Stimulated activated naive CD8-positive, alpha-beta T cell treated with anti-CD3 and anti-CD28 coated beads, Interleukin-15, Interleukin-2, amounts not matched to agents 100 ng/mL and 50 ng/mL, for 24 hours (primary cell): ENCODE results near the gene CNTN5.
"Not testable (repeated sequence)": the region's sequence is repeated elsewhere in the genome, so short reads cannot be mapped to it uniquely, and the experiment has no call there.

Source experiments
- H3K27ac Mint-ChIP-seq: one replicate; pipeline ENCODE4 v1.8.0; 2021; ENCODE audit warnings: mild to moderate bottlenecking, mixed read lengths
- H3K27me3 Mint-ChIP-seq: one replicate; pipeline ENCODE4 v1.8.0; 2021; ENCODE audit warnings: mixed read lengths
- H3K36me3 Mint-ChIP-seq: one replicate; pipeline ENCODE4 v1.8.0; 2021; ENCODE audit warnings: low read depth, mixed read lengths
- H3K4me1 Mint-ChIP-seq: one replicate; pipeline ENCODE4 v1.8.0; 2021; ENCODE audit warnings: low read depth, mixed read lengths
- H3K4me3 Mint-ChIP-seq: one replicate; pipeline ENCODE4 v1.8.0; 2021; ENCODE audit warnings: mild to moderate bottlenecking, mixed read lengths
- H3K9me3 Mint-ChIP-seq: one replicate; pipeline ENCODE4 v1.8.0; 2021; ENCODE audit warnings: mixed read lengths

CNTN5 gene

GRCh38 chr11:99277281-99277680, 256.5 kb downstream of the CNTN5 start:
- no peaks in the 10 kb centered on the region for H3K36me3 Mint-ChIP-seq
- no peak overlapping the region for H3K27ac Mint-ChIP-seq
- H3K27me3 Mint-ChIP-seq = no peaks in the 10 kb centered on the region
- H3K9me3 Mint-ChIP-seq = peaks cover 3% of the 10 kb centered on the region
- H3K4me3 Mint-ChIP-seq = no peak overlapping the region
- H3K4me1 Mint-ChIP-seq = no peaks in the 10 kb centered on the region

GRCh38 chr11:99279266-99279665, 258.5 kb downstream of the CNTN5 start:
- Mint-ChIP-seq H3K9me3 (peaks cover 3% of the 10 kb centered on the region), H3K36me3 (no peaks in the 10 kb centered on the region), H3K4me3 (no peak overlapping the region), H3K4me1 (no peaks in the 10 kb centered on the region), H3K27ac (no peak overlapping the region), H3K27me3 (no peaks in the 10 kb centered on the region)

GRCh38 chr11:99281331-99281730, 260.6 kb downstream of the CNTN5 start:
- H3K27me3 Mint-ChIP-seq = no peaks in the 10 kb centered on the region
- H3K4me1 Mint-ChIP-seq = no peaks in the 10 kb centered on the region
- H3K36me3 Mint-ChIP-seq = no peaks in the 10 kb centered on the region
- H3K9me3 Mint-ChIP-seq = peaks cover 9% of the 10 kb centered on the region
- no peak overlapping the region for H3K4me3 Mint-ChIP-seq
- no peak overlapping the region for H3K27ac Mint-ChIP-seq

- H3K36me3 Mint-ChIP-seq, H3K4me1 Mint-ChIP-seq, H3K4me3 Mint-ChIP-seq, H3K27ac Mint-ChIP-seq, H3K27me3 Mint-ChIP-seq: not testable (repeated sequence)
- H3K9me3 Mint-ChIP-seq = peaks cover 15% of the 10 kb centered on the region
Observed at GRCh38 chr11:99297925-99298324, 277.2 kb downstream of the CNTN5 start.

GRCh38 chr11:99307510-99308088, 286.9 kb downstream of the CNTN5 start:
- Mint-ChIP-seq H3K9me3 (no peaks in the 10 kb centered on the region), H3K4me1 (no peaks in the 10 kb centered on the region), H3K4me3 (no peak overlapping the region), H3K27ac (no peak overlapping the region), H3K36me3 (no peaks in the 10 kb centered on the region), H3K27me3 (no peaks in the 10 kb centered on the region)

- Mint-ChIP-seq H3K4me3 (no peak overlapping the region), H3K27ac (no peak overlapping the region), H3K4me1 (no peaks in the 10 kb centered on the region), H3K9me3 (peaks cover 4% of the 10 kb centered on the region), H3K36me3 (no peaks in the 10 kb centered on the region), H3K27me3 (no peaks in the 10 kb centered on the region)
Observed at GRCh38 chr11:99311870-99312269, 291.1 kb downstream of the CNTN5 start.

GRCh38 chr11:99316776-99317520, 296.2 kb downstream of the CNTN5 start:
- Mint-ChIP-seq H3K9me3 (peaks cover 10% of the 10 kb centered on the region), H3K4me1 (no peaks in the 10 kb centered on the region), H3K27ac (no peak overlapping the region), H3K36me3 (no peaks in the 10 kb centered on the region), H3K4me3 (no peak overlapping the region), H3K27me3 (no peaks in the 10 kb centered on the region)

GRCh38 chr11:99320769-99321290, 300.1 kb downstream of the CNTN5 start:
- Mint-ChIP-seq H3K4me1 (no peaks in the 10 kb centered on the region), H3K9me3 (peaks cover 6% of the 10 kb centered on the region)

GRCh38 chr11:99325847-99326246, 305.1 kb downstream of the CNTN5 start:
- Mint-ChIP-seq H3K4me3 (no peak overlapping the region), H3K36me3 (no peaks in the 10 kb centered on the region)

More at GRCh38 chr11:99320769-99321290, 300.1 kb downstream of the CNTN5 start:
- H3K36me3 Mint-ChIP-seq = no peaks in the 10 kb centered on the region
- H3K27ac Mint-ChIP-seq = no peak overlapping the region
- H3K27me3 Mint-ChIP-seq = no peaks in the 10 kb centered on the region
- H3K4me3 Mint-ChIP-seq = no peak overlapping the region

GRCh38 chr11:99327066-99327465, 306.3 kb downstream of the CNTN5 start:
- Mint-ChIP-seq H3K36me3 (no peaks in the 10 kb centered on the region), H3K4me3 (no peak overlapping the region), H3K27me3 (no peaks in the 10 kb centered on the region), H3K9me3 (no peaks in the 10 kb centered on the region), H3K27ac (no peak overlapping the region), H3K4me1 (no peaks in the 10 kb centered on the region)

More at GRCh38 chr11:99325847-99326246, 305.1 kb downstream of the CNTN5 start:
- no peak overlapping the region for H3K27ac Mint-ChIP-seq
- H3K9me3 Mint-ChIP-seq = peaks cover 3% of the 10 kb centered on the region
- H3K27me3 Mint-ChIP-seq = no peaks in the 10 kb centered on the region
- no peaks in the 10 kb centered on the region for H3K4me1 Mint-ChIP-seq

GRCh38 chr11:99327527-99327926, 306.8 kb downstream of the CNTN5 start:
- H3K4me1 Mint-ChIP-seq = no peaks in the 10 kb centered on the region
- no peak overlapping the region for H3K27ac Mint-ChIP-seq

GRCh38 chr11:99333621-99334020, 312.9 kb downstream of the CNTN5 start:
- H3K27me3 Mint-ChIP-seq = no peaks in the 10 kb centered on the region
- H3K4me3 Mint-ChIP-seq = no peak overlapping the region
- H3K4me1 Mint-ChIP-seq = no peaks in the 10 kb centered on the region
- H3K27ac Mint-ChIP-seq = no peak overlapping the region
- H3K9me3 Mint-ChIP-seq = no peaks in the 10 kb centered on the region
- no peaks in the 10 kb centered on the region for H3K36me3 Mint-ChIP-seq

More at GRCh38 chr11:99327527-99327926, 306.8 kb downstream of the CNTN5 start:
- Mint-ChIP-seq H3K36me3 (no peaks in the 10 kb centered on the region), H3K9me3 (no peaks in the 10 kb centered on the region), H3K27me3 (no peaks in the 10 kb centered on the region), H3K4me3 (no peak overlapping the region)

GRCh38 chr11:99343117-99343516, 322.4 kb downstream of the CNTN5 start:
- H3K9me3 Mint-ChIP-seq = peaks cover 19% of the 10 kb centered on the region

GRCh38 chr11:99349151-99349673, 328.5 kb downstream of the CNTN5 start:
- peaks cover 11% of the 10 kb centered on the region for H3K9me3 Mint-ChIP-seq
- H3K4me1 Mint-ChIP-seq = no peaks in the 10 kb centered on the region
- H3K27me3 Mint-ChIP-seq = no peaks in the 10 kb centered on the region
- H3K27ac Mint-ChIP-seq = no peak overlapping the region
- H3K36me3 Mint-ChIP-seq = no peaks in the 10 kb centered on the region
- no peak overlapping the region for H3K4me3 Mint-ChIP-seq

More at GRCh38 chr11:99343117-99343516, 322.4 kb downstream of the CNTN5 start:
- no peaks in the 10 kb centered on the region for H3K27me3 Mint-ChIP-seq
- no peaks in the 10 kb centered on the region for H3K4me1 Mint-ChIP-seq
- H3K36me3 Mint-ChIP-seq = no peaks in the 10 kb centered on the region
- H3K27ac Mint-ChIP-seq = no peak overlapping the region
- no peak overlapping the region for H3K4me3 Mint-ChIP-seq

GRCh38 chr11:99351624-99352023, 330.9 kb downstream of the CNTN5 start:
- no peaks in the 10 kb centered on the region for H3K27me3 Mint-ChIP-seq

More at GRCh38 chr11:99351624-99352023, 330.9 kb downstream of the CNTN5 start:
- Mint-ChIP-seq H3K36me3 (no peaks in the 10 kb centered on the region), H3K9me3 (peaks cover 7% of the 10 kb centered on the region), H3K27ac (no peak overlapping the region), H3K4me3 (no peak overlapping the region), H3K4me1 (no peaks in the 10 kb centered on the region)
